GM15510 (cell line): ENCODE results near the gene DFFB.

Source experiments
- POLR2A ChIP-seq: IDR thresholded peaks from 3 replicates; pipeline ENCODE4 v1.6.1; 2011; ENCODE audit warnings: borderline replicate concordance; ENCODE audit not compliant: insufficient read length; ENCODE audit errors: extremely low read depth

DFFB gene

DNA sequence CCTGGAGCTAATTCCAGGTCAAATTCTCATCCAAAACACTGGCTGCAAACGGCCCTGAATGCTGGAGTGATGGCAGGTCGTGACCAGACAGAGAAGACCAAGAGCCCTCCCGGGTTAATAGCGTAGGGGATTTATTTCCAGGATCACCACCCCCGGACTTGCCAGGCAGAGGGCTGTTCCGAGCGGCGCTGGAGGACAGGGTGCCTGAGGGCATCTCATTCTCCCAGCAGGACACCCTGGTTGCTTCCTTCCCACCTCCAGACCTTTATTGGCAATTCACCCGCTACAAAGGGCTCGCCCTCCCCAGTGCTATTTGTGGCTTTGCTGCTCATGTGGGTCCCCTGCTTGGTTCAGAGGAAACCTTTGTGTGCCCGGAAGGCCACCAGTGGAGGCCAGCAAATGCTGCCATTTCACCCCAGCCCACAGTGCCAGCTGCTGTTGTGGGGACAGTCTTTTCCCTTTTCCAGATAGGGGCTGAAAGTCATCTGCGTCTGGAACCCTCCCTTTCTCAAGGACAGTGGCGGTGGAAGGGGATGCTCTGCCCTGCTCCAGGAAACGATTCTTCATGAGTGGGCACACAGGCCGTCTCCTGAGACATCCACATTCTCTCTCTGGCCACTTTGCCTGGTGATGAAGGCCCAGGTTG is 61.8 kb downstream of the DFFB start:
- no peak for TF ChIP-seq POLR2A

DNA sequence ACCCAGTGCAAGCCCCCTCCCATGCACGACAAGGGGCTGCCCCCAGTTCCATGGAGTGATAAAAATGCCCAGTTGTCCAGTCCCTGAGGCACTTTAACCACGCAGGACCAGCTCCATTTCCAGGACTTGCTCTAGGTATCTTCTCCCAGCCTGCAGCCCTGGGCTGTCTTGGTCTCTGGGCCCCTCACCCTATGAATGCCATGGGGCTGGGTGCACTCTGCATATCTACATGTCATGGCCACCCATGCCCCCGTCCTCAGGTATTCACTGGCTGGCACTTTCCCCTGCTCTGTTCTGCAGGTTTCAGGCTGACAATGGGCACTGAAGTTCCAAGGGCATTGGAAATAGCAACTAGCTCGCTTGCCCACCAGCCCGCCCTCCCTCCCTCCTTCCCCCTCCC is 62.4 kb downstream of the DFFB start:
- no peak for TF ChIP-seq POLR2A

DNA sequence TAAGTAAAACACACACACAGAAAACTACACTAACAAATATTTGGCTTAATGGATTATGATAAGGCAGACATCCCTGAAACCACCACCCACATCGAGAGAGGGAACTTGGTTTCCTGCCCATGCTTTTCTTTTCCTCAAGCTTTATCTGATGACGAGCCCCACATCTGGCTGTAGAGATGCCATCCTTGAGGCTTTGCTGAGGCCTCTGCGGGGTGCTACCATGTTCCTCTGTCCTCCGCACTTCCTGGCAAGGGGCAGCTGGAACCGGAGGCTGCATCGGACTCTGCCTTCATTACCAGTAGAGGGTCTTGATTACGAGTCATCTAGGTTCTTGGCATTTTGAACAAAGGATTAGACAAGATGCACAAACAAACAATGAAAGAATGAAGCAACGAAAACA is 64.5 kb downstream of the DFFB start:
- no peak for TF ChIP-seq POLR2A

DNA sequence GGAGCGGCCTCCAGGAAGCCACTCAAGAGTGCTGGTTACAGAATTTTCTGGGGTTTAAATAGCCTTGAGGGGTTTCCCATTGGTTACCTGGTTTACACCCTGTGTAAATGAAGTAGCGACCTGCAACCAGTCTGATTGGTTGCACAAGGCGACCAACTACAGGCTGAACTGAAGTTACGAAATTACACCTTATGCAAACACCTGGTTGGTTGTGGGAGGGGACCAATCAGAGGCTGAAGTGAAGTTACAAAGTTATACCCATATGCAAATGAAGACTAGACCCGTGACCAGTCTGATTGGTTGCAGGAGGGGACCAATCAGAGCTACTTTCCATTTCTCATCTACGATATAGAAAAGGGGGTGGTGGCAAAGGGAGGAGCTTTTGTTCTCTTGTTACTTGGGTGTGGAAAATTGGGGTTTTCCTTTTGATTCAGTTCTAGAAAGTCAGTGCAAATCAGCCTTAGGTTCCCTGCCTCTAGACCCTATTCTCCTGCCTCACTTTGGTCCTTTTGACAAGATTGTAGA is 65.0 kb downstream of the DFFB start:
- no peak for TF ChIP-seq POLR2A

DNA sequence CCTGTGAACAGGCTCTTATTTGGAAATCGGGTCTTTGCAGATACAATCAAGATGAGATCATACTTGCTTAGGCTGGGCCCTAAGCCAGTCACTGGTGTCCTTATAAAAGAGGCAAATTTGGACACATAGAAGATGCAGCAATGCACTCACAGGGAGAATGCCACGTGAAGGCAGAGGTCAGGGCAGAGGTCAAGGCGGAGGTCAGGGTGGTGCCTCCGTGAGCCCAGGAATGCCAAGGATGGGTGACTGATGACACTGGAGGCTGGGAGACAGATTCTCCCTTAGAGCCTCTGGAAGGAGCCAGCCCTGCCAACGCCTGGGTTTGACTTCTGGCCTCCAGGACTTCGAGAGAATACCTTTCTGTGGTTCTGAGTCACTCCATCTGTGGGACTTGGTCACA is 65.6 kb downstream of the DFFB start:
- TF ChIP-seq POLR2A: no peak

DNA sequence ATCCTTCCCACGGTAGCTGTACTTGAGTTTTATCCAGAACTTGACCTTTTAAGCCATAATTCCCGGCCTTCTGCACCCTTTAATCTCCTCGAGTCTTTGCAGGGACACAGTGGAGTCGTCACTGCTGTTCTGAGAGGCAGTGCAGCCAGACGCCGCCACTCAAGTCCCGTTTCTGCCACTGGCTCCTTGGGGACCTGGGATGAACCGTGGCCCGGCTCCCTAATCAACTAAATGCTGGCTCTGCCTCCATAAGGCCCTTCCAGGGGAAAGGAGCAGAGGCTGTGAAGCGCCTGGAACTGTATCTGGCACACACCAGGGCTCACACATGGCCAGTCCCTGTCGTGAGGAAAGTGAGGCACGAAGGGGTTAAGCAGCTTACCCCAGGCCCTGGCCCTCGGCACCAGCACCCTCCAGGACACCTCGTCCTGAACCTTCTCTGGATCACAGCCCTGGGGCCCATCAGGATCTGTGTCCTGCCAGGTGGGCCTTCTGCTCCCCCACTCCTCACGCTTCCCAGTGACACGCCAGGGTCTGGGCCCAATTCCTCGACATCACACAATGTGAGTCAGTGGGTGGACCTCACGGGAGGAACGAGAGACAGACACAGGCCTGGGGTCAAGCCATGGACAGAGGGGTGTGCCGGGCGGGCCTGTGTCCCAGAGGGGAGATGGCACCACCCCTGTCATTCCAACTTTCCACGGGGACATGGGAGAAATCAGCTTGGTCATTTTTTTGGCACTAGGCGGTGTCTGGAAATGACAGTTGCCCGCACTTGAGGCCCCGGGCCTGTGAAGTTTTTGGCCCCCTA is 66.3 kb downstream of the DFFB start:
- no peak for TF ChIP-seq POLR2A

DNA sequence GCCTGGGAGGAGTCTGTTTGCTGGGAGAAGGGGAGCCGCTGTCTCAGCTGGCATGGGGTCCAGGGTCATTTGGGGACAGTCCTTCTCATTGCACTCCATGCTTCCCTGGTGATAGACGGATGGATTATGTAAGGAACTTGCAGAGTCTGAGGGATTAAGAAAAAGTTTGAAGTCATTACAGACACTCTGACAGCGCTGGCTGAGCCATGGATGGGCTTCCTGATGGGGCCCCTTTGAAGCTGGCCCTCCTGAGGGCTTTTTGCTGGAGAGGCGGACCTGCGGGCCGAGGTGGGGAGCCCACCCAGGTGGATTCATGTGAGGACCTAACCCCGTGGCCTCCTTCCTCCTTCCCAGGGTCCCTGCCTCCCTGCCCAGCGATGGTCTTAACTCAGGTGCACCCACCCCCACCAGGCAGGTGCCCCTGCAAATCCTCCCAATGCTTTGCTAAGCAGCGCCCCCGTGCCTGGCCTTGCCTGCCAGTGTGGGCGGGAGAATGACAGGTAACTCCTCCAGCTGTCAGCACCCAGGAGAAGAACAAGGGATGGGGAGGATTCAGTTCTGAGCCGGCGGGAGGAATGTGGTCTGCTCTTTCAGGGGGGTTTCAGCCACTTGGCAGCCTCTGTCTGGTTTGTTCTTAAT is 67.0 kb downstream of the DFFB start:
- TF ChIP-seq POLR2A: no peak

DNA sequence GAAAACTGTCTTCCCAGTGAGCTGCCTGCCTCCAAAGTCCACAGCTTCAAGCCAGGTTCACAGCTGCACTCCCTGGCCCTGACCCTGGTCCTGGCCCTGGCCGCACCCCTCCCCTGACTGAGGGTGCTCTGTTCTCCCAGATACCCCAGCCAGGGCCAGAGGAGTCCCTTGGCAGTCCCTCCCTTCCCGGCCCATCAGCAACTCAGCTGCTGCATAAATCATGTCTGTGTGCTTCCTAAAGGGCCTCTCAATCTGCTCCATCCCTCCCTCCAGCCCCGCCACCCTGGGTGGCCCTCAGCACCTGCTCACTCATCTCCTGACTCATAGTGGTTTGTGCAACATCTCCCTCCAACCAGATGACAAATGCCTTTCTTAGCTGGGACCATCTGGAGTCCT is 67.5 kb downstream of the DFFB start:
- TF ChIP-seq POLR2A: no peak

DNA sequence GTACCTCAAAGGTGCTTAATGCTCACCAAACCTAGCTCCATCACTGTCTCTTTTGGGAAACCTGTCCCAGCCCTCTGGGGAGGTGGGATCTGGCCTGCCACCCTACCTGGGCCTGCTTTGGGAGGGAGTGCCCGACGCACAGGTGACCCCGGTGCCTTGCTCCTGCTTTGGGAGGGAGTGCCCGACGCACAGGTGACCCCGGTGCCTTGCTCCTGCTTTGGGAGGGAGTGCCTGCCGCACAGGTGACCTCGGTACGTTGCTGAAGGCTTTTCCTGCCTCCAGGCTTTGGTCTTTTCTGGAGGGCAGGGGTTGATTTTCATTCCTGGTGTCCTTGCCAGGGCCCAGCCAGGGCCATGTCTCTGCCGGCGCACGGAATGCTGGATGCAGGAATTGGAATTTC is 68.0 kb downstream of the DFFB start:
- TF ChIP-seq POLR2A: no peak

DNA sequence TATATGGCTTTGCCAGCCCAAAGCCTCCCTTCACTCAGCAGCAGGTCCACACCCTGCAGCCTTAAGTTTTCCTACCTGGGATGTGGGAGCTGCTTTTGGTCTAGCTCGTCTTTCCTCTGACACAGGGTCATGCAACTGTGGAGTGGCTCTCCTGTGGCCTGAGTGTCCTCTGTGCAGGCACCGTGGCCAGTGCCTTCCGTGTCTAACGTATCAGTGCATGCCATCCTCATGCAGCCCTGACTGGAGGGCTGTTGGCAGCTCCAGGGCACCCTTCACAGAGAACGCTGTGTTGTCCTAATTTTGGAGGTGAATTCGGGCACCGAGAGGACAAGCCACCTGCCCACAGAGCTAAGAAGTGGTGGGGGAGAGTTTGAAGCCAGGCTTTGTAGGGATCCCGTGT is 68.5 kb downstream of the DFFB start:
- no peak for TF ChIP-seq POLR2A

DNA sequence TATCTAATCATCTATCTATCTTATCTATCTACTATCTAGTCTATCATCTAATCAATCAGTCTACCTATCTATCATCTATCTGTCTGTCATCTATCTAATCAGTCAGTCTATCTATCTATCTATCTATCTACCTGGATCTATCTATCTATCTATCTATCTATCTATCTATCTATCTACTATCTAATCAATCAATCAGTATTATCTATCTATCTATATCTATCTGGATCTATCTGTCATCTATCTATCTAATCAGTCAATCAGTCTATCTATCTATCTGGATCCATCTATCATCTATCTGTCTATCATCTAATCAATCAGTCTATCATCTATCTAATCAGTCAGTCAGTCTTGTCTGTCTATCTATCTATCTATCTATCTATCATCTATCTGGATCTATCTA is 69.7 kb downstream of the DFFB start:
- no peak for TF ChIP-seq POLR2A

DNA sequence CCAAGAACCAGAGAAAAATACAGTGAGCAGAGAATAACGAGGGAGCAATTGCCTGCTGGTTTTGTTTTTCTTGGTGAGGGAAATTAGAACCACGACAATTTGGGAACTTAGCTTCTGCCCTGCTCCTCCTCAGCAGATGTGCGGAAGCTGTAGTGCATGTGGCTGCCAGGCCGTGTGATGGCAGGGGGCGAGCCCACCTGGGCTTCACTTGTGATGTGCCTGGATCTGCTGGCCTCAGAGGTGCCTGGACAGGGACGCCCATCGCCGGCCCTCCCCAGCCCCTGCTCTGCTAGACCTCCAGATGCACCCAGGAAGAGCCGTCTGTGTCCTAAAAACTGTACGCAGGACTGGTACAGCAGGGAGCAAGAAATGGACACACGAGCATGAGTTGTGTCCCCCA is 71.3 kb downstream of the DFFB start:
- no peak for TF ChIP-seq POLR2A

DNA sequence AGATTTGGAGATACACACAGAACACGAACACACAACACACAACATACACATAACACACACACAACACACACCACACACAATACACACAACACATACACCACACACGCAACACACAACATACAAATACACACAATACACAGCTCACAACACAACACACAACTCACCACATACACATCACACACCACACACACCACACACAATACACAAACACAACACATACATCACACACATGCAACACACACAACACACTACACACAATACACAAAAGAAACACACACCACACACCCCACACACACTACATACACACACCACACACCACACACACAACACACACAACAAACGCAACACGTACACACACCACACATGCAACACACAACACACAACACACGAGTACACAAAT is 71.8 kb downstream of the DFFB start:
- TF ChIP-seq POLR2A: no peak

DNA sequence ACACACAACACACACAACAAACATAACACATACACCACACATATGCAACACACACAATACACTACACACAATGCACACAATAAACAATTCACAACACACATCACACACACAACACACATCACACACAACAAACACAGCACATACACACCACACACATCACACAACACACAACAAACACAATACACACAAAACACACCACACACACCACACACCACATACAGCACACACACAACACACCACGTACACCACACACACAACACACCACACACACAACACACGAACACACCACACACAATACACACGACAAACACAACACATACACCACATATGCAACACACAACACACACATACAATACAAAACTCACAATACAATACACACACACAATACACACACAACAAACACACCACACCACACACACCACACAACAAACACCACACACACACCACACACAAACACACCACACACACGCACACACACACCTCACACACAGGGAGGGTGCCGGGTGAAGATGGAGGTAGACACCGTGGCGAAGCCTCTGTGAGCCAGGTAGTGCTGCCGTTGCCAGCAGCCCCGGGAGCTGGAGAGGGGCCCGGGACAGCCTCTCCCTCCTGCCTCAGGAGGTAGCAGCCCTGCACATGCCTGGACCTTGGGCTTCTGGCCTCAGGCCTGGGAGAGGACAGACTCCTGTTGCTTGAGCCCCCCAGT is 73.2 kb downstream of the DFFB start:
- TF ChIP-seq POLR2A: no peak
